HCT116 (cell line): ENCODE measurements around the gene ZFHX3. TPM values are rescaled to one million over a fixed set of nuclear protein-coding genes. Genes with fewer than 3 reads are reported as not detected.
A peak's percentile ranks its signal among the peaks of the same experiment; 100 is the strongest.

ENCODE experiments used
- CEBPB ChIP-seq: IDR thresholded peaks from 2 replicates; pipeline ENCODE4 v1.6.1; 2012; ENCODE audit warnings: low read depth
- CTCF ChIP-seq, 3 experiments: fragments of 200-600 bp in 1 of 3; sonication (generic) in 1 of 3; IDR thresholded peaks in 2 of 3; conservative IDR thresholded peaks in 1 of 3; 2 replicates each; pipeline ENCODE4 v1.5.1; 2012 to 2017; ENCODE audit warnings: low read depth in 2 of 3, low read length in 2 of 3, antibody characterized with exemption in 1 of 3, borderline replicate concordance in 1 of 3, control low read depth in 1 of 3, mild to moderate bottlenecking in 1 of 3, mixed read lengths in 1 of 3, mixed run types in 1 of 3, moderate library complexity in 1 of 3; ENCODE audit not compliant: insufficient read depth in 1 of 3
- EZH2phosphoT487 ChIP-seq: fragments of 200-600 bp; IDR thresholded peaks from 2 replicates; pipeline ENCODE4 v1.6.1; 2018; ENCODE audit warnings: antibody characterized with exemption, borderline replicate concordance
- FOSL1 ChIP-seq: IDR thresholded peaks from 2 replicates; pipeline ENCODE4 v1.6.1; 2012; ENCODE audit warnings: low read depth
- JUND ChIP-seq: IDR thresholded peaks from 2 replicates; pipeline ENCODE4 v1.6.1; 2012
- MAX ChIP-seq: IDR thresholded peaks from 2 replicates; pipeline ENCODE4 v1.6.1; 2012
- POLR2A ChIP-seq: IDR thresholded peaks from 2 replicates; pipeline ENCODE4 v1.7.0; 2011; ENCODE audit warnings: borderline replicate concordance; ENCODE audit not compliant: insufficient read depth, insufficient read length; ENCODE audit errors: extremely low read depth
- RAD21 ChIP-seq: IDR thresholded peaks from 2 replicates; pipeline ENCODE4 v1.6.1; 2012; ENCODE audit warnings: low read depth, mild to moderate bottlenecking
- REST ChIP-seq: IDR thresholded peaks from 2 replicates; pipeline ENCODE4 v1.6.1; 2012; ENCODE audit warnings: low read depth
- SP1 ChIP-seq: IDR thresholded peaks from 2 replicates; pipeline ENCODE4 v1.6.1; 2012; ENCODE audit warnings: low read depth
- YY1 ChIP-seq: IDR thresholded peaks from 2 replicates; pipeline ENCODE4 v1.6.1; 2011; ENCODE audit warnings: low read length, low read depth, moderate library complexity, mild to moderate bottlenecking; ENCODE audit not compliant: insufficient replicate concordance; ENCODE audit errors: extremely low read depth
- ZNF274 ChIP-seq: fragments of 200-500 bp; sonication (Bioruptor generic); IDR thresholded peaks from 2 replicates; pipeline ENCODE4 v1.6.1; 2014; ENCODE audit warnings: mild to moderate bottlenecking, low read depth, low read length, inconsistent platforms
- total RNA-seq: library from RNA; stranded (reverse); gene quantifications from one replicate; pipeline ENCODE4 v1.2.1, GENCODE V29; 2021; ENCODE audit not compliant: unreplicated experiment

The ZFHX3 gene
- total RNA-seq, 1 experiment from 2014 or later, result 6.3 TPM

GRCh38 chr16:73015612-73016487 is 32.1 kb downstream of the ZFHX3 start (continued):
- TF ChIP-seq REST (no peak), MAX (peak; percentile 82), FOSL1 (peak; percentile 55), CEBPB (peak; percentile 100), YY1 (peak; percentile 47), POLR2A (no peak), EZH2phosphoT487 (no peak), RAD21 (peak; percentile 23), SP1 (peak; percentile 86), ZNF274 (no peak), CTCF (IDR thresholded peaks at IDR 0.05 in 2 of 3, conservative IDR thresholded peaks at IDR 0.05 in 1 of 3; ENCODE audit: borderline replicate concordance in 1 of 3, insufficient read depth in 1 of 3, low read depth in 2 of 3, low read length in 2 of 3) (no peak), JUND (peak; percentile 76)
